Stimulated activated CD4-positive, alpha-beta T cell treated with anti-CD3 and anti-CD28 coated beads, Interleukin-2, amount 100 ng/mL, for 48 hours (primary cell): Measurements from ENCODE around the gene KCNH2.

Source experiments
- DNase-seq, 2 donors: peaks; one replicate each; pipeline ENCODE4 v3.0.0-alpha.2; 2020

KCNH2 gene

GRCh38 chr7:150994838-150995510, 16.9 kb upstream of the KCNH2 start:
- DNase-seq, result no peak

GRCh38 chr7:150994141-150994837, 16.2 kb upstream of the KCNH2 start:
- DNase-seq, result no peak

- DNase-seq, result no peak
Measured at GRCh38 chr7:150993511-150993910, 15.4 kb upstream of the KCNH2 start.

- DNase-seq, result no peak
Measured at GRCh38 chr7:150992833-150993302, 14.7 kb upstream of the KCNH2 start.

GRCh38 chr7:150992051-150992640, 14.0 kb upstream of the KCNH2 start:
- no peak for DNase-seq

GRCh38 chr7:150990416-150991186, 12.5 kb upstream of the KCNH2 start, which contains the start of gene NOS3:
Gene NOS3, plus strand, starts transcription at chr7:150991017. Its CDS starts 2,787 bp downstream, at chr7:150993804.
- DNase-seq, result no peak

GRCh38 chr7:150989456-150989855, 11.3 kb upstream of the KCNH2 start:
- no peak for DNase-seq

GRCh38 chr7:150988230-150989226, 10.4 kb upstream of the KCNH2 start:
- peak; percentile 72 to 75 for DNase-seq

GRCh38 chr7:150986556-150986955, 8.4 kb upstream of the KCNH2 start:
- DNase-seq, result no peak

- peak; percentile 53 to 57 for DNase-seq
Measured at GRCh38 chr7:150986099-150986512, 8.0 kb upstream of the KCNH2 start.

GRCh38 chr7:150983893-150984368, 5.8 kb upstream of the KCNH2 start:
- no peak for DNase-seq

GRCh38 chr7:150982351-150982750, 4.2 kb upstream of the KCNH2 start:
- no peak for DNase-seq

GRCh38 chr7:150981644-150982043, 3.5 kb upstream of the KCNH2 start:
- no peak for DNase-seq

- no peak for DNase-seq
Measured at GRCh38 chr7:150980663-150981062, 2.5 kb upstream of the KCNH2 start.

- no peak for DNase-seq
Measured at GRCh38 chr7:150979713-150980390, 1.7 kb upstream of the KCNH2 start.

GRCh38 chr7:150977382-150978125, 567 bp downstream of the KCNH2 start:
- no peak for DNase-seq

GRCh38 chr7:150976529-150977381, 1.4 kb downstream of the KCNH2 start:
- DNase-seq, result no peak

GRCh38 chr7:150975536-150976319, 2.4 kb downstream of the KCNH2 start:
- no peak for DNase-seq
